Panc1 (cell line): ENCODE data around the gene SRGAP3. TPM values are rescaled to one million over a fixed set of nuclear protein-coding genes. Genes with fewer than 3 reads are reported as not detected.

Source experiments
- ATAC-seq: fragments of 200-7000 bp; cut with Tn5 transposase; 2 replicates; pipeline ENCODE4 v1.9.1; 2020; ENCODE audit warnings: mild to moderate bottlenecking, moderate library complexity
- BruUV-seq: library from RNA; stranded (reverse); fragments of 400-500 nt; replicated peaks from 2 replicates; lab custom pipeline; 2021; lab: Mats Ljungman, UMichigan
- CTCF ChIA-PET: fragments of 300-600 bp; sonication (Branson Sonifier 250); formaldehyde crosslinking; loops from one replicate; lab custom pipeline; 2022; ENCODE audit warnings: antibody characterized with exemption; lab: Charles Lee
- POLR2A ChIA-PET: fragments of 300-600 bp; sonication (Branson Sonifier 250); formaldehyde crosslinking; loops from one replicate; lab custom pipeline; 2022; ENCODE audit warnings: antibody characterized with exemption; lab: Charles Lee
- DNase-seq: peaks from one replicate; pipeline ENCODE4 v3.0.0-alpha.2; 2010; ENCODE audit warnings: low read depth, low spot score
- H3K27ac ChIP-seq: 2 replicates; pipeline ENCODE4 v1.5.1; 2011; ENCODE audit warnings: mild to moderate bottlenecking, low read length, inconsistent platforms
- H3K27me3 ChIP-seq: fragments of 200-500 bp; sonication (Bioruptor generic); 2 replicates; pipeline ENCODE4 v1.6.0; 2014; ENCODE audit warnings: low read length, inconsistent platforms; ENCODE audit not compliant: control insufficient read depth, insufficient read depth
- H3K36me3 ChIP-seq: fragments of 200-500 bp; sonication (Bioruptor generic); 2 replicates; pipeline ENCODE4 v1.5.1; 2014; ENCODE audit warnings: inconsistent platforms, mild to moderate bottlenecking, low read length, moderate library complexity; ENCODE audit not compliant: control insufficient read depth, insufficient read depth
- H3K4me1 ChIP-seq: 2 replicates; pipeline ENCODE4 v1.5.1; 2011; ENCODE audit warnings: inconsistent platforms, mild to moderate bottlenecking, low read length, moderate library complexity; ENCODE audit not compliant: control insufficient read depth, insufficient read depth
- H3K4me3 ChIP-seq, 2 experiments: 2 replicates each; pipeline ENCODE4 v1.5.1; 2011 to 2012; ENCODE audit warnings: low read depth in 2 of 2, low read length in 2 of 2, mild to moderate bottlenecking in 2 of 2, inconsistent platforms in 1 of 2, moderate library complexity in 1 of 2
- H3K9me3 ChIP-seq: fragments of 200-500 bp; sonication (Bioruptor generic); 2 replicates; pipeline ENCODE4 v1.5.1; 2014; ENCODE audit warnings: low read depth, mild to moderate bottlenecking, inconsistent platforms, low read length, moderate library complexity; ENCODE audit not compliant: control insufficient read depth, insufficient read depth
- POLR2AphosphoS5 ChIP-seq: IDR thresholded peaks from 2 replicates; pipeline ENCODE4 v1.6.1; 2012; ENCODE audit warnings: mild to moderate bottlenecking, low read depth, low read length, moderate library complexity
- REST ChIP-seq, 2 experiments: IDR thresholded peaks; 2 replicates each; pipeline ENCODE4 v1.6.1; 2011 to 2012; ENCODE audit warnings: low read depth in 2 of 2, control low read depth in 1 of 2, low read length in 1 of 2, mild to moderate bottlenecking in 1 of 2, moderate library complexity in 1 of 2; ENCODE audit not compliant: insufficient read depth in 1 of 2
- SIN3A ChIP-seq: IDR thresholded peaks from 2 replicates; pipeline ENCODE4 v1.6.1; 2012; ENCODE audit warnings: low read depth, mild to moderate bottlenecking, low read length, moderate library complexity, borderline replicate concordance; ENCODE audit not compliant: insufficient read depth
- TCF7L2 ChIP-seq: IDR thresholded peaks from 2 replicates; pipeline ENCODE4 v1.6.1; 2011; ENCODE audit warnings: mild to moderate bottlenecking, low read depth, low read length, inconsistent platforms
- in situ Hi-C: cut with HindIII; loops from 2 replicates; pipeline ENCODE4 v1.10.0; 2016; ENCODE audit warnings: low sequenced_read_pairs, low pct_unique_long_range_greater_than_20kb
- intact Hi-C: fragments of 100-400 bp; cut with micrococcal nuclease; formaldehyde crosslinking; loops from one replicate; pipeline ENCODE4 v1.10.0; 2022; ENCODE audit not compliant: unreplicated experiment
- total RNA-seq: library from RNA; stranded (reverse); gene quantifications from one replicate; pipeline ENCODE4 v1.2.1, GENCODE V29; 2021; ENCODE audit not compliant: unreplicated experiment
- TF ChIP-seq, protein P1 (sequence below): fragments of 450-650 bp; IDR thresholded peaks from 2 replicates; pipeline ENCODE4 v1.5.1; 2017; ENCODE audit warnings: mild to moderate bottlenecking

Gene SRGAP3
- total RNA-seq, 1 experiment from 2014 or later, result 0.82 TPM

- H3K9me3 ChIP-seq, result peaks cover 4% of the 10 kb centered on the region; the same call in 1 of the 2 replicates
- no TSS peak for BruUV-seq
- H3K36me3 ChIP-seq, result no peaks in the 10 kb centered on the region; the same call in 1 of the 2 replicates
- in situ Hi-C loops (no loop called here), intact Hi-C loops (no loop called here)
- H3K4me1 ChIP-seq, result peaks cover 24% of the 10 kb centered on the region
- TF ChIP-seq POLR2AphosphoS5 (no peak), TCF7L2 (no peak), SIN3A (no peak), REST (IDR thresholded peaks at IDR 0.05; ENCODE audit: insufficient read depth in 1 of 2, low read depth in 2 of 2, low read length in 1 of 2) (no peak)
- TF ChIP-seq, protein P1, sequence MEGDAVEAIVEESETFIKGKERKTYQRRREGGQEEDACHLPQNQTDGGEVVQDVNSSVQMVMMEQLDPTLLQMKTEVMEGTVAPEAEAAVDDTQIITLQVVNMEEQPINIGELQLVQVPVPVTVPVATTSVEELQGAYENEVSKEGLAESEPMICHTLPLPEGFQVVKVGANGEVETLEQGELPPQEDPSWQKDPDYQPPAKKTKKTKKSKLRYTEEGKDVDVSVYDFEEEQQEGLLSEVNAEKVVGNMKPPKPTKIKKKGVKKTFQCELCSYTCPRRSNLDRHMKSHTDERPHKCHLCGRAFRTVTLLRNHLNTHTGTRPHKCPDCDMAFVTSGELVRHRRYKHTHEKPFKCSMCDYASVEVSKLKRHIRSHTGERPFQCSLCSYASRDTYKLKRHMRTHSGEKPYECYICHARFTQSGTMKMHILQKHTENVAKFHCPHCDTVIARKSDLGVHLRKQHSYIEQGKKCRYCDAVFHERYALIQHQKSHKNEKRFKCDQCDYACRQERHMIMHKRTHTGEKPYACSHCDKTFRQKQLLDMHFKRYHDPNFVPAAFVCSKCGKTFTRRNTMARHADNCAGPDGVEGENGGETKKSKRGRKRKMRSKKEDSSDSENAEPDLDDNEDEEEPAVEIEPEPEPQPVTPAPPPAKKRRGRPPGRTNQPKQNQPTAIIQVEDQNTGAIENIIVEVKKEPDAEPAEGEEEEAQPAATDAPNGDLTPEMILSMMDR, result peak; percentile 42; the same call in 1 of the 2 replicates
- ChIA-PET POLR2A (no interaction called here), CTCF (interaction anchor here (0.6 kb wide), 1 partner anchor 459 kb away, joined by 12 read pairs; the partner anchor contains the start of gene SETD5)
- peak overlapping the region; percentile 84 for H3K27ac ChIP-seq
- ATAC-seq, result no peak
- H3K27me3 ChIP-seq, result no peaks in the 10 kb centered on the region
- H3K4me3 ChIP-seq, result no peak overlapping the region
- no peak for DNase-seq
These were observed 311.4 kb downstream of the SRGAP3 start for GRCh38 chr3:8938021-8938420.

GRCh38 chr3:8937064-8938020 lies 312.1 kb downstream of the SRGAP3 start:
- TF ChIP-seq SIN3A, result no peak
- peak; percentile 52; the same call in 1 of the 2 replicates for TF ChIP-seq POLR2AphosphoS5
- peak; percentile 96 for ATAC-seq
- POLR2A ChIA-PET, result no interaction called here
- intact Hi-C loops (no loop called here), in situ Hi-C loops (no loop called here)
- Histone ChIP-seq H3K36me3 (no peaks in the 10 kb centered on the region; the same call in 1 of the 2 replicates), H3K4me3 (no peak overlapping the region), H3K27me3 (no peaks in the 10 kb centered on the region), H3K4me1 (peaks cover 24% of the 10 kb centered on the region), H3K27ac (peak overlapping the region; percentile 84), H3K9me3 (no peaks in the 10 kb centered on the region)
- no TSS peak for BruUV-seq
- CTCF ChIA-PET, result no interaction called here
- peak; percentile 71 for DNase-seq

DNA sequence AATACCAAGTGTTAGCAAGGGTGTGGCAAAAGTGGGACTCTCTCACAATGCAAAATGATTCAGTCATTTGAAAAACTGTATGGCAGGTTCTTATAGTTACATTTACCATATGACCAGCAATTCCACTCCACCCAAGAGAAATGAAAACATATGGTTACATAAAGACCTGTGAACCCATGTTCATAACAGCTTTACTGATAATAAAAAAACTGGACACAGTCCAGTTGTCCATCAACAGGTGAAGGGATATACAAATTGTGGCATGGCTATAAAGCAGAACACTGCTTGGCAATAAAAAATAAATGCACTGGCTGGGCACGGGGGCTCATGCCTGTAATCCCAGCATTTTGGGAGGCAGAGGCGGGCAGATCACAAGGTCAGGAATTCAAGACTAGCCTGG lies 316.9 kb downstream of the SRGAP3 start:
- Histone ChIP-seq H3K4me1 (peaks cover 20% of the 10 kb centered on the region), H3K27ac (no peak overlapping the region), H3K27me3 (no peaks in the 10 kb centered on the region), H3K36me3 (no peaks in the 10 kb centered on the region; the same call in 1 of the 2 replicates), H3K4me3 (no peak overlapping the region), H3K9me3 (no peaks in the 10 kb centered on the region)
- BruUV-seq, result no TSS peak
- TF ChIP-seq, protein P1, result no peak
- TF ChIP-seq SIN3A, result no peak
- TF ChIP-seq POLR2AphosphoS5, result no peak
- TF ChIP-seq REST (IDR thresholded peaks at IDR 0.05; ENCODE audit: insufficient read depth in 1 of 2, low read depth in 2 of 2, low read length in 1 of 2), result no peak
- no peak for TF ChIP-seq TCF7L2
- DNase-seq (no peak), ATAC-seq (no peak)
- ChIA-PET POLR2A (no interaction called here), CTCF (no interaction called here)
- intact Hi-C loops (no loop called here), in situ Hi-C loops (no loop called here)
